Measurements from ENCODE around the gene FILIP1. TPM values are rescaled to one million over a fixed set of nuclear protein-coding genes. Genes with fewer than 3 reads are reported as not detected.
A peak's percentile ranks its signal among the peaks of the same experiment; 100 is the strongest.

Gene FILIP1
- total and polyA plus RNA-seq, 2 donors (not counting 1 experiment from before 2014, with no cell fraction given) = 0.33 to 2.3 TPM

DNA sequence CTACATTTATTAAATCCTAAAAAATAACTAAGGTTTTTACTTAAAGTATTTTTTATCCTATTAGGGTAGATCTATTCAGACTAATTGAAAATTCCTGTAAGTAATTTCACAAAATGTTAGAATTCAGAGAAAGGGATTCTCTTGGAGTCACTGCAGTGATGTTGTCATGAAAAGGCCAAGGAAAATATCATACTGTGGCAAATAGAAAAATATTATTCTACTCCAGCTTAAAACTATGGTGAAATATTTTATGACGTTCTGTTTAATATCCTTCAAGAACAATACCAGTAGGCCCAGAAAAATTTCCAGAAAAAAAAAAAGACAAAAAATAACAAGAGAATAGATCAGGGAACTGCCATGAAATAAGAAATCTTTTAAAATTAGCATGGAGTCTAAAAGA is 73.6 kb downstream of the FILIP1 start:
- no peak for DNase-seq (ENCODE audit: low read depth in 2 of 2)
- Histone ChIP-seq H3K9me3 (ENCODE audit: control insufficient read depth, insufficient read depth, low read depth, low read length) (no peaks in the 10 kb centered on the region), H3K4me2 (ENCODE audit: extremely low read depth, insufficient read depth, low read length) (no peak overlapping the region), H3K4me3 (replicated peaks in 1 of 4; ENCODE audit: control extremely low read depth in 1 of 4, insufficient read depth in 1 of 4, low read depth in 3 of 4, low read length in 4 of 4) (no peak overlapping the region), H3K36me3 (ENCODE audit: control insufficient read depth, insufficient read depth, low read length) (no peaks in the 10 kb centered on the region), H4K20me1 (ENCODE audit: control insufficient read depth, extremely low read depth, insufficient read depth, low read length) (no peaks in the 10 kb centered on the region), H3K27ac (ENCODE audit: insufficient read depth, low read length) (no peak overlapping the region), H3K4me1 (ENCODE audit: control insufficient read depth, extremely low read depth, insufficient read depth, low read length) (peaks cover 7% of the 10 kb centered on the region), H3K27me3 (ENCODE audit: control insufficient read depth, insufficient read depth, low read length) (no peaks in the 10 kb centered on the region), H3K9ac (ENCODE audit: insufficient read depth, low read length) (no peak overlapping the region), H3K79me2 (ENCODE audit: control insufficient read depth, insufficient read depth, low read length) (no peaks in the 10 kb centered on the region), H2AFZ (ENCODE audit: low read length) (no peak overlapping the region)
- TF ChIP-seq, protein P1, sequence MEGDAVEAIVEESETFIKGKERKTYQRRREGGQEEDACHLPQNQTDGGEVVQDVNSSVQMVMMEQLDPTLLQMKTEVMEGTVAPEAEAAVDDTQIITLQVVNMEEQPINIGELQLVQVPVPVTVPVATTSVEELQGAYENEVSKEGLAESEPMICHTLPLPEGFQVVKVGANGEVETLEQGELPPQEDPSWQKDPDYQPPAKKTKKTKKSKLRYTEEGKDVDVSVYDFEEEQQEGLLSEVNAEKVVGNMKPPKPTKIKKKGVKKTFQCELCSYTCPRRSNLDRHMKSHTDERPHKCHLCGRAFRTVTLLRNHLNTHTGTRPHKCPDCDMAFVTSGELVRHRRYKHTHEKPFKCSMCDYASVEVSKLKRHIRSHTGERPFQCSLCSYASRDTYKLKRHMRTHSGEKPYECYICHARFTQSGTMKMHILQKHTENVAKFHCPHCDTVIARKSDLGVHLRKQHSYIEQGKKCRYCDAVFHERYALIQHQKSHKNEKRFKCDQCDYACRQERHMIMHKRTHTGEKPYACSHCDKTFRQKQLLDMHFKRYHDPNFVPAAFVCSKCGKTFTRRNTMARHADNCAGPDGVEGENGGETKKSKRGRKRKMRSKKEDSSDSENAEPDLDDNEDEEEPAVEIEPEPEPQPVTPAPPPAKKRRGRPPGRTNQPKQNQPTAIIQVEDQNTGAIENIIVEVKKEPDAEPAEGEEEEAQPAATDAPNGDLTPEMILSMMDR (conservative IDR thresholded peaks at IDR 0.05 in 1 of 2, IDR thresholded peaks at IDR 0.05 in 1 of 2; ENCODE audit: low read depth in 1 of 2, low read length in 2 of 2) = no peak
- no peak for TF ChIP-seq EZH2 (IDR thresholded peaks at IDR 0.05; ENCODE audit: low read length, missing control alignments)

DNA sequence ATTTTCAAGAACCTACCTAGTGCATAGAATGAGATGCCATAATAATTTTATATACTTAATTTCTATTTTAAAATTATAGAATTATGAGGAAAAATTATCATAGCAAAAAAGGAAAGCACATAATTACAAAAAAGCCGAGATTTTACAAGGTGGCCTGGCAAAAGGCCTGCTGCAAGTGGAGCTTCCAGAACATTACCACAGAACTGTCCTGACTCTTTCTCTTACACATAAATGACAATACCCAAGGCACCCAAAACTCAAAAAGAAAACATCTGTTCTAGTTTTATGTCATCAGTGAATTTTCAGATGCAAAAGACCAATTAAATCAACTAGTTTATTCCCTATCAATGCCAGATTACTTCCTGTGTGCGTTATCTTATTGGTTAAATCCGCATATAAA is 74.2 kb downstream of the FILIP1 start:
- H3K27ac ChIP-seq (ENCODE audit: insufficient read depth, low read length) = no peak overlapping the region
- H3K36me3 ChIP-seq (ENCODE audit: control insufficient read depth, insufficient read depth, low read length) = no peaks in the 10 kb centered on the region
- no peaks in the 10 kb centered on the region for H3K9me3 ChIP-seq (ENCODE audit: control insufficient read depth, insufficient read depth, low read depth, low read length)
- DNase-seq (ENCODE audit: low read depth in 2 of 2) = no peak
- no peaks in the 10 kb centered on the region for H4K20me1 ChIP-seq (ENCODE audit: control insufficient read depth, extremely low read depth, insufficient read depth, low read length)
- no peaks in the 10 kb centered on the region for H3K27me3 ChIP-seq (ENCODE audit: control insufficient read depth, insufficient read depth, low read length)
- TF ChIP-seq EZH2 (IDR thresholded peaks at IDR 0.05; ENCODE audit: low read length, missing control alignments) = no peak
- TF ChIP-seq, protein P1 (conservative IDR thresholded peaks at IDR 0.05 in 1 of 2, IDR thresholded peaks at IDR 0.05 in 1 of 2; ENCODE audit: low read depth in 1 of 2, low read length in 2 of 2) = no peak
- peaks cover 7% of the 10 kb centered on the region for H3K4me1 ChIP-seq (ENCODE audit: control insufficient read depth, extremely low read depth, insufficient read depth, low read length)
- H3K9ac ChIP-seq (ENCODE audit: insufficient read depth, low read length) = no peak overlapping the region
- no peak overlapping the region for H3K4me2 ChIP-seq (ENCODE audit: extremely low read depth, insufficient read depth, low read length)
- H3K79me2 ChIP-seq (ENCODE audit: control insufficient read depth, insufficient read depth, low read length) = no peaks in the 10 kb centered on the region
- no peak overlapping the region for H3K4me3 ChIP-seq (replicated peaks in 1 of 4; ENCODE audit: control extremely low read depth in 1 of 4, insufficient read depth in 1 of 4, low read depth in 3 of 4, low read length in 4 of 4)
- H2AFZ ChIP-seq (ENCODE audit: low read length) = no peak overlapping the region

DNA sequence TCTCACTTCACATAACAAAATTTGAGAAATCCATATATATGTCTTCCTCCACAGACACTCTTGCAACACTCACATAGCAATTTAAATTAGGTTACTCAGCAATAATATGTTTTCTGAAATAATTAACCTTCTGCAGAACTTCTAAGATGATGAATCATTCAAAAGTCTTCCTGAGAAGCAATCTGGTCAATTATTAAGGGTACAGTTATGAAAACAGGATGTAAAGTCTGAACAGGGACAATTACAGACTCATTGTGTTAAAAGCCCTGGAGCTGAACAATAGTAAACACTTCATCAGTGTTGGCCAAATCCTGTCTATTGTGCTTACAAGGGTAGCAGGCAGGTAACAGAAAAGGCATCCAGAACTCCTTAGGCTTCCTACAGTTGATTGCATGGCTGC is 75.4 kb downstream of the FILIP1 start:
- TF ChIP-seq, protein P1 (conservative IDR thresholded peaks at IDR 0.05 in 1 of 2, IDR thresholded peaks at IDR 0.05 in 1 of 2; ENCODE audit: low read depth in 1 of 2, low read length in 2 of 2) = no peak
- no peak for TF ChIP-seq EZH2 (IDR thresholded peaks at IDR 0.05; ENCODE audit: low read length, missing control alignments)
- DNase-seq (ENCODE audit: low read depth in 2 of 2) = peak in 1 of 2 donors; percentile 52
- no peaks in the 10 kb centered on the region for H3K79me2 ChIP-seq (ENCODE audit: control insufficient read depth, insufficient read depth, low read length)
- H3K4me1 ChIP-seq (ENCODE audit: control insufficient read depth, extremely low read depth, insufficient read depth, low read length) = peaks cover 9% of the 10 kb centered on the region
- no peaks in the 10 kb centered on the region for H3K27me3 ChIP-seq (ENCODE audit: control insufficient read depth, insufficient read depth, low read length)
- H3K4me3 ChIP-seq (replicated peaks in 1 of 4; ENCODE audit: control extremely low read depth in 1 of 4, insufficient read depth in 1 of 4, low read depth in 3 of 4, low read length in 4 of 4) = no peak overlapping the region
- no peaks in the 10 kb centered on the region for H3K9me3 ChIP-seq (ENCODE audit: control insufficient read depth, insufficient read depth, low read depth, low read length)
- H2AFZ ChIP-seq (ENCODE audit: low read length) = no peak overlapping the region
- H4K20me1 ChIP-seq (ENCODE audit: control insufficient read depth, extremely low read depth, insufficient read depth, low read length) = no peaks in the 10 kb centered on the region
- no peak overlapping the region for H3K4me2 ChIP-seq (ENCODE audit: extremely low read depth, insufficient read depth, low read length)
- H3K36me3 ChIP-seq (ENCODE audit: control insufficient read depth, insufficient read depth, low read length) = no peaks in the 10 kb centered on the region
- H3K9ac ChIP-seq (ENCODE audit: insufficient read depth, low read length) = no peak overlapping the region
- H3K27ac ChIP-seq (ENCODE audit: insufficient read depth, low read length) = no peak overlapping the region

Data from fibroblast of lung (primary cell).